Measurements from ENCODE around the gene BCL2.
A peak's percentile ranks its signal among the peaks of the same experiment; 100 is the strongest.

The BCL2 gene

GRCh38 chr18:63180971-63181376 is 138.6 kb downstream of the BCL2 start:
- no peak for DNase-seq (ENCODE audit: low read depth)

DNA sequence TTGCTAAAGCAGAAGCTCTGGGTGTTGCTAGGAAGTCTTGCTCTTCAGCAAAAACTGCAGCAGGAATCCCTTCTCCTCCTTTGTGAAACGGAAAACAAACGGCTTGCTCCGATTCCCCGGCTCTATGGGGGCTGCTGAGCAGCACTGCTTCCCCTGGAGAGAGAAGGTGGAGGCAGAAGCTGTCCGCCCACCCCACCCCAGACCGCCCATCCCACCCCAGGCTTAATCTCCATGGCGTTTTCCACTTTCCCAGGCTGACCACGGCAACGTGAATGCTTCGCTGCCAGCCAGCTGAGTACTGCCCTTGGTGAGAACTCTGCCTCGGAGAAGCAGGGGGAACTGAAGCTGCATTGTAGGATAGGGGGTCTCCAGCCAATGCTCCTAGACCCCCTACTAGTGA is 139.2 kb downstream of the BCL2 start:
- no peak for DNase-seq (ENCODE audit: low read depth)

DNA sequence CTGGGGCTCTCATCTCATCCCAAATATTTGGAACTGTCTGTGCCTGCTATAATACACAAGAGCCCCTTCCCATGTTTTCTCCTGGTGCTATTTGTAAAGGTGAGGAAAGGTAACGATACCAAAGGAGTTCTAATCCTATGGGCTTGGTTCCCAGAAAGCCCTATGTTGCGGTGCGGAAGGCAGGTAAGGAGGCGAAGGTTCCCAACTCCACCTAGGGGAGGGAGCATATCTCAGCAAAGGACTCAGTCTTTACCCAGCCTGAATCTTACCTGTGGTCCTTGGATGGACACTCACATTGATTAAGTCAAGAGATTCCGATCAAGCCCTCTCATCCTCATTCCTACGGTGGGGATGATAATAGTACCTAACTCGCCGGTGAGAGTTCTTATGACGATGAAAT is 140.1 kb downstream of the BCL2 start:
- no peak for DNase-seq (ENCODE audit: low read depth)

DNA sequence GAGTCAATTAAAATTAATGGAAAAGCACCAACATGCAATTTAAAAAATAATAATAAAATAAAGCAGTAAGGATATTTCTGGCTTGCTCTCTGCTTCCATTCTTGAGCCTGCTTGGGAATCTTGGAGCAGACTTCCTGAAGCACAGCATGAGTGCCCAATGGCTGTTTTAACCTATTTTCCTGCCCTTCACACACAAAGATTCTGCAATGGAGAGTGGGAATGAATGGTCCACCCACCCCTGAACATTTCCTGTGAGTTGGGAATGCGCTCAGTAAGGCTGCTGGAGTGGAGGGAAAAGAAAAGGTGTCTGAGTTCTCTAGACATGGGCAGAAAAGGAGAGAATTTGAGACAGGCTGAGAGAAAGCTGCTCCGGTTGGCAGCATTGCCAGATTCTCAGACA is 140.6 kb downstream of the BCL2 start:
- DNase-seq (ENCODE audit: low read depth) = no peak

DNA sequence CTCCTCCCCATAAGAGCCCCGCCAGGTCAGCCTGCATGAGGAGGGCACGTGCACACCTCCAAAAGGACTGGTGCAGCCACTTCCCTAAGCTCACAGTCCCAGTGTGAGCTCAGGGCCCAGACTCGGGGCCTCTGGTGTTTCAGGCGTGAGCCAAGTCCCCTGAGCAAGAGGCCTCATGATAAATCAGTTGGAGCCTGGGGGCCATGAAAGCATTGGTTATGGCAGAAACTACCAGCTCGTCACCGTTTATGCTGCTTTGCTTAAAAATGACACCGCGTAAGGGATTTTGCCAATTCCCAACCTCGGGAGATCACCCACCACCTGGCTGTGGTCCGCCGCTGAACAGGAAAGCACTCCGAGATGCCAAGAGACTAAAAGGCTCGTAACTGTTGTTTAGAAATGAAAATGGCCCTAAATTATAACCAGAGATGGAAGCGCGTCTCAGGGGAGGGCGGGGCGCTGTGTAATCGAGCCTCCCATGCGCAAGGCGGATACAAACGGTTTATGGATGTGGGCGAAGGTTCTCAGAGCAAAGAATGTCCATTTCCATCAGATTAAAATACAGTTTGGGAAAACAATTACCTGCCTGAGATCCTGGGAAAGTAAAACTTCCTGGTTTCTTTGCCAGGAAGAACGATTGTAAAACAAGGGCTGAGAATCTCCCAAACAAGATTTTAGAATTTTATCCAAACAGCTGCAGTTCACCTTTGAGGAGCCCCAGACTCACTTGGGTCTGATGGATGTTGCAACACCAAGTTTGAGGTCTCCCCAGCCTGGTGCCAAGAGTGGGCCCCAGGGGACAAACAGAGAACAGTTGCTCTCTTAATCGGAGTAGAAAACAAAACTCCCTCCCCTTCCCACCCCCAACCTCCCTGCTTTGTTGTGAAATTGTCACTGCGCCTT is 141.4 kb downstream of the BCL2 start:
- DNase-seq (ENCODE audit: low read depth) = no peak

DNA sequence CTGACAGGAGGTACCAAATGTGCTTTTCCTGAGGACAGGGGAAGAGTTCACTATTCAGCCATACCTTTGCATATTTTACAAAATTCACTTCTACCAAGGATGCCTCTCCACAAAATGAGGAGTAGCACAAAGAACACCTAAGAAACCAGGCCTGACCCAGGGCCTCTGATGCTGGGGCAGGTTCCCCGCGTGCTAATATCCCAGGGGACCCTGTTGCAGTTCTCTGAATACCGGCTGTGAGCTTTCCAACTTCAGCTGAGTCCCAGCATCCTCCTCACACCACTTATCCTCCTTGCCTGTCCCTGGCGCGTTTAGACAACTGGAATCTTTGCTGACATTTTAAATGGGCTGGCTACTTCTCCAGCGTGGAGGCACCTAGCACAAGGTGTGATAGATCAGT is 142.3 kb downstream of the BCL2 start:
- no peak for DNase-seq (ENCODE audit: low read depth)

DNA sequence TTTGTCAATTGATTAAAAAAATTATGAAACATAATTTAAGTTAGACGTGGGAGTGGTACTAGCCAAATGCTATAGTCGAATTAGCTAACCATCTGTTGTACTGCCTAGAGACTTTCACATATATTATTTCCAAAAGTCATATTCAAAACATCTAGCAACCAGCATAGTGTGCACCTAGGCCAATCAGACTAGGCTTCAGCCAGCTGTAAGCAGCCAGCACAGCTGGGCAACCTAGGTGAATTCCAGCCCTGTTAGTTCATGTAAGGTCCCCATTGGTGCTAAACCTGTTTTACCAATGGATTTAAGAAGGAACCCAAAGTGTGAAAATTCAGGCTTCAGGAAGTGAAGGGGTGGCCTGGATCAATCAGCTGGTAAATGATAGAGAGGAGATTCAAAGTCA is 144.3 kb downstream of the BCL2 start:
- DNase-seq (ENCODE audit: low read depth) = no peak

GRCh38 chr18:63173983-63174382 is 145.6 kb downstream of the BCL2 start:
- no peak for DNase-seq (ENCODE audit: low read depth)

DNA sequence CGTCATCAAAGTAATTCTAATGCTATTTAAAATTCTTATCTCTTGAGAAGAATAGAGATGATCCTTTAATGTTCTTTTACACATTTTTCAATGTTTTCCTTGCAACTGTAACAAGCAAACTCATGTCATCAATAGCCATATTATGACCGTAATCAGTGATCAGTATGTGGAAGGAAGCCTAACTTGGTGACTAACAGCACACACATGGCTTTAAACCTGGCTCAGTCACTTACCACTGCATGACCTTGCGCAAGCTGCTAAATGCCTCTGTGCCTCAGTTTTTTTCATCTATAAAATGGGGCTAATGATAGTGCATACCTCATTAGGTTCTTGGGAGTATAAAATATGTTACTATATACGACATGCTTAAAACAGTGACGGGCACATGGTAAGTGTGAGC is 149.7 kb downstream of the BCL2 start:
- DNase-seq (ENCODE audit: low read depth) = no peak

- no peak for DNase-seq (ENCODE audit: low read depth)
These were observed 151.3 kb downstream of the BCL2 start for GRCh38 chr18:63168287-63168686.

GRCh38 chr18:63166142-63166541 is 153.4 kb downstream of the BCL2 start:
- DNase-seq (ENCODE audit: low read depth) = no peak

DNA sequence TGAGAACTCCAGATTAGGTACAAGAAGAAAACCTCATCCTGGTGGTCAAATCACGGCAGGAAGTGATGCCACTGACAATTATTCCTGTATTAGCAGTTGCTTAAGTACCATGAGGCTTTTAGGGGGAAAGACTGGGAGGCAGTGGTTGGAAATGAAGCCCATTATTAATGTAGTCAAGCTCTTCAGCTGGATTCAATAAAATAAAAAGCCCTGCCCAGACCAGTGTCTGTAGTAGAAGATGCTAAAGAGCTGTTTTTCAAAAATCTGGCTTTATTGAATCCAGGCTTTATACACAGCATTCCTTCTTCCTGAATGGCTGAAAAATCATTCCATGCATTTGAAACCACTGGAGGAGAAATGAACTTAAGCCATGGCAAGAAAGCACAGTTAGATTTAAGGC is 155.2 kb downstream of the BCL2 start:
- DNase-seq (ENCODE audit: low read depth) = no peak

DNA sequence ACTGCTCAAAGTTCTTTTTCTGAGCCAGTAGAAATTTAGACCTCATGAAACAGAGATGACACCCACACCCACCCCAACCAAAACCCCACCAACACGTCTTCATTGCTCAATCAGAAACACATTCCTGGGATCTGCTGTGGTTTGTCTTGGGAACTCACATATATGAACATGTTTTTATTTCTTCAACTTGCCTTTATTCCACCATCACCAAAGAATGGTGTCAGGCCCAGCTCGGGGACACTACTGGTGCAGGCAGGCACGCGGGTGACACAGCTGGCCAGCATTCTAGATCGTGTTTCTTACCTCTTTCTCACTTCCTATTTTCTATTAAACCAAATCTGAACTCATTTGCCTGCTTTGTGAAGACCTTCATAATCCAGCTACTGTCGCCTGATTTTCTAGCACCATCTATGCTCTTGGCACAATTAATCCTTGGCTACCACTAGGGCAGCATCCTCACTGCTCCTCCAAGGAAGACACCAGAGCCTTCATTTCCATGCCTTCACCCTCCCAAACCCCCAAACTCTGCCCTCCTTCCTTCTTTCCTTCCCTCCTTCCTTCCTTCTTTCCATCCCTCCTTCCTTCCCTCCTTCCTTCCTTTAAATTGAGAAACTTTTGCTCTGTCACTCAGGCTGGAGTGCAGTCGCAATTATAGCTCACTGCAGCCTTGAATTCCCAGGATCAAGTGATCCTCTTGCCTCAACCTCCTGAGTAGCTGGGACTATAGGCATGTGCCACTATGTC is 157.1 kb downstream of the BCL2 start:
- DNase-seq (ENCODE audit: low read depth) = no peak

DNA sequence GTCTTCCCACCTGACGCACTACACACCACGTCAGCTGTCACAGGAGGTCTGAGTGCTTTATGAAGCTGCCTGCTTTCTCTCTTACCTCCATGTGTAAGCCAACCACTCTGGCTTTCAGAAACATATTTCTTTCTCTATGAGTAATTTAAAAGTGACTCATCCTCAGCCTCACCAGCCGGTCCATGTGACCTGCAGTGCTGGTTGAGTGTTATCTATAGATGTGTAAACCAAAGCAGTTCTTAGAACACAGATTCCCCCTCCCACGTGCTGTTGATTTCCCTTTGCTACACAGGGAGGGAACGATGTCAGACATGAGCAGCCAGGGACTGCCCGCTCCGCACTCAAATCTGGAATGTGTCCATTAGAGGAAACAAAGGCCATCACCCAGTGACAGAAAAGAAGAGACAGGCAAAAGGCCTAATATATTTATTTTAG is 157.8 kb downstream of the BCL2 start:
- DNase-seq (ENCODE audit: low read depth) = peak; percentile 74

- no peak for DNase-seq (ENCODE audit: low read depth)
These were observed 158.4 kb downstream of the BCL2 start for GRCh38 chr18:63161032-63161760.

GRCh38 chr18:63160172-63160995 is 159.2 kb downstream of the BCL2 start:
- DNase-seq (ENCODE audit: low read depth) = no peak

DNA sequence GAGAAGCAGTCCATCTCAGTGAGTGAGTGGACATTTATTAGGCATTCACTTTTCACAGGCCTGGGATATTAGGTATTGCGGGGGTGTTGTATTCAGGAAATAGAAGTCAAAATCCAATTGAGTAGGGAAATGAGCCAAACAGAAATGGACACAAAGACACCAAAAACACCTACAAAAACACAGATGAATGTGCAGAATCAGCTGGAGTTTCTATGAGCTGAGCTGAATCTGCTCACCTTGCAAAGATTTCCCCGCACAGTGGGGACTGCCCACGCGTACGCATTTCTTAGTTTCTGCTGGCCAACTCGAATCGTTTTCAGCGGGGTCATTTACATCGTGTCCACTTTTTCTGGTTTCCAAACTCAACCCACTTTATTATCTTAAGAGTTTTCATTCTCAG is 160.0 kb downstream of the BCL2 start:
- DNase-seq (ENCODE audit: low read depth) = no peak

GRCh38 chr18:63158676-63159291 is 160.8 kb downstream of the BCL2 start:
- DNase-seq (ENCODE audit: low read depth) = no peak

DNA sequence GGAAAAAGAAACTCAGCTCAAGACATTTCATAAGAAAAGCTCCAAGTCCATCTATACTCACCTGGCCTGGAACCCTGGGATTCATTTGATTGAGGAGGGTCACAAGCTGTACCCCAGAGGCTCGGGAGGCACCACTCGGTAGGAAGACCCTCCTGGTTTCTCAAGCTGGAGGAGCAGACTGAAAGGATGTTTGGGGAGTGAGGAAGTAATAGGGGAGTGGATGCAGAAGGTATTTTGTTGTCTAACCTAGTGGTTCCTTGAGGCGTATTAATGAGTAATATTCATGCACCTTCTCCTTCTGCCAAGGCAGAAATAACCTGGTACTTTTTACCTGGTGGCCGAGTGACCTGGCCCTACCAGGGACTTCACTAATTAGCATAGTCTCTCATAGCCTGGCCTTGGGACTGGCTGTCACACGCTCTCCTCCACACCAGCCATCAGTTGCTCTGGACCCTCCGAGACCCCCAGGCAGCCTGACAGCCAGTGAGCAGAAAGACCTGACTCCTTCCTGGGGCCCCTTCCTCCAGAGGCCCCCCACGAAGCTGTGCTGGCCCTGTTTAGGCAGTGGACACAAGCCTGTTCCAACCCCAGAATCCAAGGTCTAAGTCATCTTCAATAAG is 161.4 kb downstream of the BCL2 start:
- DNase-seq (ENCODE audit: low read depth) = no peak

DNA sequence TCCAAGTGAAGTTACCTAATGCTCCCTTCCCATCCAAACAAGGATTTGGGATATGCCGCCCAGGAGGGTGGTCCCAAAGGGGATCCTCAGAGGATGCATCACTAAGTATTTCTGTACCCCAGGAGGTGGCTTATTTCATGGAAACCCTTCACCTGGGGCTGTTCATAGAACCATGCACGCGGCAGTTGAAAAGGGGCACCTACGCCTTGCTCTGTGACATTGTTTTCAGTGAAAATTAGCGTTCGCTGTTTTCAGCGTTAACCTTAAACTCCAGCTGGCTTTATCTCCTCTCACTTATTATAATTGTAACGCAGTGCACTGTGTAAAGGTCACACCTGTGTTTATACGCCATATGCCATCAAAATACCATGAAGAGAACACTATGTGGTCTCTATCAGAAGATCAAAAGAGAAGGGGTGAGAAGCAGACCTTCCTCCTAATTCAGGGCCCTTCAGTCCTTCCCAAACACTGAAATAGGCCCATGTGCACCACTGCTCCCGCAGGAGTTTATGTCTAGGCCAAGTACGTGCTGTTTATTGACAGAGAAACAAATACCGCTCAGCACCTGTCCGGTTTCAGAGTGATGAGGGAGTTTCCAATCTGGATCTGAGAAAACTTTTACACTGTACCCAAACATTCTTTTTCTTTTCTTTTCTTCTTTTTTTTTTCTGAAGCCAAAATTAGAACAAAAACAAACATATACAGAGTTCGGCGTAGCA is 162.1 kb downstream of the BCL2 start:
- no peak for DNase-seq (ENCODE audit: low read depth)

Data from stromal cell of bone marrow (primary cell).